ENCODE results near the gene ZDHHC5. TPM values are rescaled to one million over a fixed set of nuclear protein-coding genes. Genes with fewer than 3 reads are reported as not detected.

Gene ZDHHC5
- total RNA-seq, 2 experiments from 2014 or later = 77.8 to 82.4 TPM

- H3K27ac Mint-ChIP-seq = no peak overlapping the region
- H3K27me3 Mint-ChIP-seq (ENCODE audit: low read depth) = peaks cover 33% of the 10 kb centered on the region
- CTCF ChIA-PET = interaction anchor here (0.9 to 16.2 kb wide), 3 partner anchors 8 to 63 kb away, joined by 4 to 421 read pairs (median 6); partner anchors contain the start of gene UBE2L6
Observed at GRCh38 chr11:57634311-57634710, 33.6 kb upstream of the ZDHHC5 start.

GRCh38 chr11:57635246-57635645 is 32.7 kb upstream of the ZDHHC5 start:
- no peak for ATAC-seq
- Mint-ChIP-seq H3K9me3 (ENCODE audit: insufficient read depth) (no peaks in the 10 kb centered on the region), H3K27ac (no peak overlapping the region), H3K4me3 (no peak overlapping the region), H3K36me3 (ENCODE audit: low read depth) (no peaks in the 10 kb centered on the region), H3K4me1 (ENCODE audit: low read depth) (peaks cover 19% of the 10 kb centered on the region), H3K27me3 (ENCODE audit: low read depth) (peaks cover 30% of the 10 kb centered on the region)
- CTCF ChIA-PET = interaction anchor here (0.9 to 16.2 kb wide), 3 partner anchors 9 to 154 kb away, joined by 5 to 421 read pairs (median 6); partner anchors contain the start of gene UBE2L6
- POLR2A ChIA-PET = no interaction called here
- no peak for DNase-seq

More at GRCh38 chr11:57634311-57634710, 33.6 kb upstream of the ZDHHC5 start:
- H3K36me3 Mint-ChIP-seq (ENCODE audit: low read depth) = no peaks in the 10 kb centered on the region
- no peak overlapping the region for H3K4me3 Mint-ChIP-seq
- H3K4me1 Mint-ChIP-seq (ENCODE audit: low read depth) = peaks cover 12% of the 10 kb centered on the region
- DNase-seq = no peak
- POLR2A ChIA-PET = no interaction called here
- no peaks in the 10 kb centered on the region for H3K9me3 Mint-ChIP-seq (ENCODE audit: insufficient read depth)
- ATAC-seq = no peak

GRCh38 chr11:57637626-57638004 is 30.3 kb upstream of the ZDHHC5 start:
- peaks cover 27% of the 10 kb centered on the region for H3K4me1 Mint-ChIP-seq (ENCODE audit: low read depth)
- DNase-seq (no peak), ATAC-seq (no peak)
- CTCF ChIA-PET = interaction anchor here (16.2 kb wide), 1 partner anchor 66 kb away, joined by 421 read pairs; the partner anchor contains the start of gene UBE2L6
- H3K4me3 Mint-ChIP-seq = peak overlapping the region; percentile 77
- peaks cover 21% of the 10 kb centered on the region for H3K27me3 Mint-ChIP-seq (ENCODE audit: low read depth)
- no peaks in the 10 kb centered on the region for H3K9me3 Mint-ChIP-seq (ENCODE audit: insufficient read depth)
- peak overlapping the region; percentile 77 for H3K27ac Mint-ChIP-seq
- H3K36me3 Mint-ChIP-seq (ENCODE audit: low read depth) = no peaks in the 10 kb centered on the region
- POLR2A ChIA-PET = interaction anchor here (5.0 kb wide), 1 partner anchor 70 kb away, joined by 34 read pairs; the partner anchor contains the start of gene UBE2L6

GRCh38 chr11:57638005-57638781 is 29.7 kb upstream of the ZDHHC5 start:
- DNase-seq = no peak
- ChIA-PET POLR2A (interaction anchor here (5.0 kb wide), 1 partner anchor 70 kb away, joined by 34 read pairs; the partner anchor contains the start of gene UBE2L6), CTCF (interaction anchor here (1.2 to 16.2 kb wide), 7 partner anchors 8 to 180 kb away, joined by 3 to 421 read pairs (median 6); partner anchors contain the start of genes RTN4RL2, TIMM10 and UBE2L6)
- H3K27me3 Mint-ChIP-seq (ENCODE audit: low read depth) = peaks cover 24% of the 10 kb centered on the region
- peak overlapping the region; percentile 77 for H3K4me3 Mint-ChIP-seq
- H3K36me3 Mint-ChIP-seq (ENCODE audit: low read depth) = no peaks in the 10 kb centered on the region
- peak overlapping the region; percentile 77 for H3K27ac Mint-ChIP-seq
- peak; percentile 49 for ATAC-seq
- peaks cover 27% of the 10 kb centered on the region for H3K4me1 Mint-ChIP-seq (ENCODE audit: low read depth)
- H3K9me3 Mint-ChIP-seq (ENCODE audit: insufficient read depth) = no peaks in the 10 kb centered on the region

GRCh38 chr11:57638811-57639320 is 29.0 kb upstream of the ZDHHC5 start:
- H3K27me3 Mint-ChIP-seq (ENCODE audit: low read depth) = peaks cover 28% of the 10 kb centered on the region
- CTCF ChIA-PET = interaction anchor here (1.0 to 16.2 kb wide), 9 partner anchors 8 to 181 kb away, joined by 3 to 421 read pairs (median 4); partner anchors contain the start of genes RTN4RL2, TIMM10 and UBE2L6
- H3K4me1 Mint-ChIP-seq (ENCODE audit: low read depth) = peaks cover 27% of the 10 kb centered on the region
- POLR2A ChIA-PET = interaction anchor here (1.3 to 5.0 kb wide), 3 partner anchors 10 to 162 kb away, joined by 3 to 34 read pairs (median 5); partner anchors contain the start of gene UBE2L6
- no peak for DNase-seq
- H3K4me3 Mint-ChIP-seq = peak overlapping the region; percentile 77
- peak; percentile 31 for ATAC-seq
- H3K36me3 Mint-ChIP-seq (ENCODE audit: low read depth) = no peaks in the 10 kb centered on the region
- H3K9me3 Mint-ChIP-seq (ENCODE audit: insufficient read depth) = no peaks in the 10 kb centered on the region
- H3K27ac Mint-ChIP-seq = peak overlapping the region; percentile 77

- DNase-seq (no peak), ATAC-seq (peak; percentile 41)
- no peaks in the 10 kb centered on the region for H3K9me3 Mint-ChIP-seq (ENCODE audit: insufficient read depth)
- H3K4me1 Mint-ChIP-seq (ENCODE audit: low read depth) = peaks cover 28% of the 10 kb centered on the region
- no peaks in the 10 kb centered on the region for H3K36me3 Mint-ChIP-seq (ENCODE audit: low read depth)
- POLR2A ChIA-PET = interaction anchor here (0.8 to 5.0 kb wide), 5 partner anchors 9 to 162 kb away, joined by 3 to 34 read pairs (median 4); partner anchors contain the start of gene UBE2L6
- H3K27me3 Mint-ChIP-seq (ENCODE audit: low read depth) = peaks cover 22% of the 10 kb centered on the region
- peak overlapping the region; percentile 77 for H3K4me3 Mint-ChIP-seq
- CTCF ChIA-PET = interaction anchor here (0.9 to 16.2 kb wide), 19 partner anchors 8 to 294 kb away, joined by 3 to 421 read pairs (median 5); partner anchors contain the start of genes RTN4RL2, TIMM10, UBE2L6 and YPEL4
- no peak overlapping the region for H3K27ac Mint-ChIP-seq
Observed at GRCh38 chr11:57639321-57640067, 28.4 kb upstream of the ZDHHC5 start.

GRCh38 chr11:57640068-57640800 is 27.7 kb upstream of the ZDHHC5 start:
- Mint-ChIP-seq H3K4me3 (peak overlapping the region; percentile 77), H3K27ac (no peak overlapping the region), H3K9me3 (ENCODE audit: insufficient read depth) (no peaks in the 10 kb centered on the region), H3K4me1 (ENCODE audit: low read depth) (peaks cover 33% of the 10 kb centered on the region), H3K27me3 (ENCODE audit: low read depth) (peaks cover 19% of the 10 kb centered on the region), H3K36me3 (ENCODE audit: low read depth) (no peaks in the 10 kb centered on the region)
- POLR2A ChIA-PET = interaction anchor here (0.8 to 5.0 kb wide), 6 partner anchors 8 to 161 kb away, joined by 3 to 34 read pairs (median 4); partner anchors contain the start of gene UBE2L6
- CTCF ChIA-PET = interaction anchor here (0.7 to 16.2 kb wide), 30 partner anchors 8 to 303 kb away, joined by 3 to 421 read pairs (median 5); partner anchors contain the start of genes RTN4RL2, TIMM10, UBE2L6 and YPEL4
- DNase-seq (no peak), ATAC-seq (no peak)

GRCh38 chr11:57641011-57641807 is 26.7 kb upstream of the ZDHHC5 start:
- Mint-ChIP-seq H3K4me3 (no peak overlapping the region), H3K4me1 (ENCODE audit: low read depth) (peaks cover 39% of the 10 kb centered on the region), H3K9me3 (ENCODE audit: insufficient read depth) (no peaks in the 10 kb centered on the region), H3K27me3 (ENCODE audit: low read depth) (peaks cover 26% of the 10 kb centered on the region), H3K36me3 (ENCODE audit: low read depth) (no peaks in the 10 kb centered on the region), H3K27ac (no peak overlapping the region)
- POLR2A ChIA-PET = interaction anchor here (0.7 to 5.0 kb wide), 5 partner anchors 70 to 147 kb away, joined by 3 to 34 read pairs (median 4); partner anchors contain the start of gene UBE2L6
- CTCF ChIA-PET = interaction anchor here (0.6 to 16.2 kb wide), 37 partner anchors 8 to 304 kb away, joined by 3 to 421 read pairs (median 5); partner anchors contain the start of genes RTN4RL2, SLC43A1, TIMM10 and UBE2L6
- ATAC-seq (no peak), DNase-seq (peak; percentile 50)

- no peak overlapping the region for H3K27ac Mint-ChIP-seq
- H3K4me1 Mint-ChIP-seq (ENCODE audit: low read depth) = peaks cover 52% of the 10 kb centered on the region
- no peaks in the 10 kb centered on the region for H3K36me3 Mint-ChIP-seq (ENCODE audit: low read depth)
- DNase-seq (no peak), ATAC-seq (no peak)
- POLR2A ChIA-PET = interaction anchor here (0.6 kb wide), 1 partner anchor 267 kb away, joined by 3 read pairs; no protein-coding TSS in a partner anchor
- H3K9me3 Mint-ChIP-seq (ENCODE audit: insufficient read depth) = no peaks in the 10 kb centered on the region
- CTCF ChIA-PET = interaction anchor here (0.7 to 16.2 kb wide), 31 partner anchors 9 to 298 kb away, joined by 3 to 421 read pairs (median 7); partner anchors contain the start of genes CLP1, RTN4RL2, SELENOH and TIMM10
- peaks cover 44% of the 10 kb centered on the region for H3K27me3 Mint-ChIP-seq (ENCODE audit: low read depth)
- no peak overlapping the region for H3K4me3 Mint-ChIP-seq
Observed at GRCh38 chr11:57643802-57644201, 24.1 kb upstream of the ZDHHC5 start.

All from activated CD8-positive, alpha-beta T cell treated with anti-CD3 and anti-CD28 coated beads, Interleukin-2, amount 10 ng/mL, durations not matched to agents 7 days and 5 days (primary cell).